Amniotic stem cell (primary cell): Measurements from ENCODE around the gene CARS1.
A peak's percentile ranks its signal among the peaks of the same experiment; 100 is the strongest.
"Not testable (repeated sequence)": the region's sequence is repeated elsewhere in the genome, so short reads cannot be mapped to it uniquely, and the experiment has no call there.

Experiments
- DNase-seq: peaks from one replicate; lab custom pipeline; 2025; lab: John Stamatoyannopoulos, UW

The CARS1 gene

DNA sequence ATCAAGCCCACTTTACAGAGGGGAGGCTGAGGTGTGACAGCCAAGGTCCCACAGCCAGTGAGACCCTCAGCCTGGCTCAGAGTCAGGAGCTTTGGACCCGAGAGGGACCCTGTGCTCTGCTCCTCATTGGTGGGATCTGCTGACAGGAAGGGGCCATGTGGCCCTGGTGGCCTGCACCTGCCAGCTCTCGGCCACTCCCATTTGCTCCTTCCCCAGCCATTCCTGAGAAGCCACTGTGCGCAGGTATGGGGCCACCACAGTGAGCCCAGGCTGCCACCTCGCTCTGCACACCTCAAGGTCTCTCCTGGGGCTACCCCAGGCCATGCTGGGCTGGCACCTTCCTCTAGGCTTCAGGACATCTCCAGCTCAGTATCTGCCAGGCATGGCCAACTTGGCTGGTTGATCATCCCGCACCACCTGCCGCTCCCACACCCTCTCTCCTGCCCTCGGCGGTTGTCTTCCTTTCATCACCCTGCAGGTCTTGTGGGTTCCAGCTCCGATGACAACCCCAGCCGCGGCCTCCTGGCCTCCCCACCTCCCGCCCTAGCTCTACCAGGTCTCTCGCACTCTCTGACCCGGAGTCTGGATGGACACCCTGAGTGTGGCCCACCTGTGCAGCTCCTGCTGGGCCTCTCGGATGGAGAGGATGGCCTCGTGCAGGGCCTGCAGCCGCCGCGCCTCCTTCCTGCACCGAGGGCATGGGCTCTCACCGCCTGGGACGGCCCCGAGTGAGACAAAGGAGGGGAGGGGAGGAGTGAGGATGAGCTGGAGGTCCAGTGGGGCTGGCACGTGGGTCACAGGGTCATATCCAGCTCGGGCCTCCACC is 32.2 kb upstream of the CARS1 start:
- no peak for DNase-seq

DNA sequence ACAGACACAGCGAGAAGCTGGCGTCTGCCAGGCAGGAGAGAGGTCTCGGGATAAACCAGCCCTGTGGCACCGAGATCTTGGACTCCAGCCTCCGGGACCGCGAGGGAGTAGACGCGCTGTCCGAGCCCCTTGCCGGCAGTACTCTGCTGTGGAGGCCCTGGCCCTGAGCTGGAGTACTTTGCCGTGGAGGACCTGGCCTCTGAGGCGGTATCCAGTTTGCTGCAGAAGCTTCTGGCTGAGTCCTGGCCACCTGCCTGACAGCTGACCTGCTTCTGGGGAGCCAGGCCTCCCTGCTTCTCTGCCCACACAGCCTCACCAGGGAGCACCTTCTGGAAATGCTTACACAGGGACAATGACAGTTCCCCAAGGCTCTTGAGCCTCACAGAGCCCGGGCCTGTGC is 31.6 kb upstream of the CARS1 start:
- no peak for DNase-seq

DNA sequence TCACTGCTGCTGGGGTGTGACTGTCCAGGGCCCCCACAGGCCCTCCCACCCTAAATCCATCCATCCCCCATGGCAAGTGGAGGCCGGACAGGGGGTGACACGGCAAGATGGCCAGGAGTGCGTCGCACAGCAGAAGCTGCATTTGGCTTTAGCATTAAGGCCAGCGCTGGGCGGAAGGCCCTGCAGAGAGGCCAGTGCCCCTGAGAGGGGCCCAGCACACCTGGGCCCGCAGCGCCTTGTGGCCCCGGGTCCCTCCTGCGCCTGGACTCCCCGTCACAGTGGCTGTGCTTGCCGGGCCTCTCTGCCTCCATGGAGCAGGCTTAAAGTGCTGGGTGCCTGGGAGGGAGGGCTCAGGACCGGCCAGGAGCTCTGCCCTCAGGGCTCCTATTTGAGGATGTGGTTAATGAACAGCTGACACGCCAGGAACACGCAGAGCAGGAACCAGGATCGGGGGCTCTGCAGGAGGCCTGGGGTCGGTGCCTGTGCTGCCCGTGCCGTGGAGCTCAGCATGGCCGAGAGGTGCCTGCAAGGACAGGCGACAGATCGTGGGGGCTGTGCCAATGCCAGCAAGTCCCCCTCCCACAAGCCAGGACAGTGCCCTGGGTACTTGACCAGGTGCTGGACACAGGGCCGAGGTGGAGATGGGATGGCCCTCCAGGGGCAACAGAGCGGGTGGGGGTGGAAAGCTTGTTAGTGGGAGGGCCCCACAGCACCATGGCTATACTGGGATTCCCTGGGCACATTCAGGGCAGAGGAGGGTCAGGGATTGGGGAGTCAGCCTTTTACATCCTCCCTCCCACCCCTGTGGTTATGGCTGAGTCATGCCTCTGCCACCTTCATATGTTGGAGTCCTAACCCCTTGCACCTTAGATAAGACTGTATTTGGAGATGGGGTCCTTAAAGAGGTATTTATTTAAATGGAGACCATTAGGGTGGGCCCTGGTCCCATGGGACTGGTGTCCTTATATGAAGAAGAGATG is 30.9 kb upstream of the CARS1 start:
- DNase-seq: no peak

DNA sequence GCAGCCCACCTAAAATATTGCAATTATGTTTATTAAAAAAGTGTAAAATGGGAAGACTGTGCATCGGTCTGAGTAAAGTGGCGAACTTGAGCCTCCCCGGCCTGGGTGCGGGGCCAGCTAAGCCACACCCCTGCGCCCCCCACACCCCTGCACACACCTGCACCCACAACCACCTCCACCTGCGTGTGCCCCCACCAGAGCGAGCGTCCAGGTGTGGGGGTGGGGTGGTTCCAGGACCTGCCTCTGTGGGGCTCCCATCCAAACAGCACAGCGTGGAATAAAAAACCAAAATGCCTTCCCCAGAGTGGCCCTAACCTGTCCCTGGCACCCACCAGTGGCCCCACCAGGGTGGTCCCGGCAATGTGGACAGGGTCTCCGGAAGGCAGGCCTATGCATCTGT is 30.1 kb upstream of the CARS1 start:
- no peak for DNase-seq

DNA sequence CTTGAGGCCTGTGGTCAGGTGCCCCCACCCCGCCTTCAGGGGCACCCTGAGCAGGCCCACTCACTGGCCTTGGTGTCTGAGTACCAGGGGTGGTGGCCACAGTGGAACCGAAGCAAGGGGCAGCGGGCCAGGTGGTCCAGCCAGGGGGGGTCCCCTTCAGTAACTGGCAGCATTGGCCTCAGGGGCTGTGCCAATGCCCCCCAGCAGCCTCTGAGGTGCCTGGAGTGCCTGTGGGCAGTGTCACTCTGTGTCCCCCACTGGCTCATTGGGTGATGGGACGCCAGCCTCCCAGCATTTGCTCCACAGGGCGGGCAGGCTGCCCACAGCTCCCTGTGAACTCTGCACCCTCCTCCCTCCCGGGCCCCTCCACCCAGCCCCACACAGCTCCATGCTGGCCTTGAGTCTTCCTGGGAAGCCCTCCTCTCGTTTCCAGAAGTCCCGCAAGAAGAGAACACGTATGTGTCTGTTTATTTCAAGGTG is 29.5 kb upstream of the CARS1 start:
- no peak for DNase-seq

DNA sequence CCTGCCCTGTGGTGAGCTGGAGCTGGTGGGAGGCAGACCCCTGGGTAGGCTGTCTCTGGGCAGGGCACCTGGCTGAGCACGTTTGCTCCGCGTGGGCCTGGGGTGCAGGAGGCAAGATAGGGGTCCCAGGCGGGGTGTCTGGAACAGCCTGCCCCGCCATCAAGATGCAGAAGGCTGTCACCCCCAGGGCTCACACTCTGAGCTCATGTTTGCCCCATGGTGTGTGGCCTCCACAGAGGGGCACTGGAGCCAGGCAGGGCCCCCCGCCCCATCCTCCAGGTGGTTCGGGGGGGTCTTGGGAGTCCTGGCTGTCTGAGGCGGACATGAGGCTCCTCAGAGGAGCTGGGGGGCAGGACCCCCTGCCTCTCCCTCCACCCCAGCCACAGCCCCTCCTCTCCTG is 28.9 kb upstream of the CARS1 start:
- DNase-seq: no peak

DNA sequence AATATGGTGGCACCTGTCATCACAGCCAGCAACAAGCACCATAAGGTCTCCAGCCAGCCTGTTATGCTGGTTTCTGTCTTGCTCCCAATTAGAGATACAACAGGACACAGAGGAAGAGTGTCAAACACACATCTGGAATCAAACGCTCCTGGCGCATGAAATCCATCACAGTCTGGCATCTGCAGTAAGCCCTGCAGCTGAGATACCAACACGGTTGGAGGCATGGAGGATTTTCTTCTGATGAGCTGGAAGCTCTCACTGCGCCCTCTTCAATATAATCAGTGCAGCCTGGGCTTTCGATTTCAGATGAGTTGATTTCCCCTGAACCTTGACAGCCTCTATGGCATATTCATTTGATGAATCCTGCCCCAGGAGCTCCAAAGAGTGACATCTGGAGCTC is 27.8 kb upstream of the CARS1 start:
- DNase-seq: no peak

DNA sequence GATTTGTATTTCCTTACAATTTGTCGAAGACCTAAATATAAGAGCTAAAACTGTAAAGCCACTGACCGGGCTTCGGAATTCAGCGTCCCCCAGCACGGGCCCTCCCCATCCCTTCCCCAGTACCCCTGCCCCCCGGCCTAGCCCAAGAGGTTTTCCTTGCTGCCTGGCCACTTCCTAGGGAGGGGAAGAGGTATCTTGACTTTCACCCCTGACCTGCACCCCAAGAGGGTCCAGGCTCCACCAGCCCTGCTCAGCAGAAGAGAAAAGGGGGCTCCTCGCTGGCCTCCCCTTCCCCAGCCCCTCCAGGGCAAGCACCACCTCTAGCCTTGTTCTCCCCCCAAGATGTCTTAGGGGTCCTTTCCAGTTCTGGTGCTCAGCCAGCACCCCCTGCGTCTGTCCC is 26.1 kb upstream of the CARS1 start:
- DNase-seq: no peak

DNA sequence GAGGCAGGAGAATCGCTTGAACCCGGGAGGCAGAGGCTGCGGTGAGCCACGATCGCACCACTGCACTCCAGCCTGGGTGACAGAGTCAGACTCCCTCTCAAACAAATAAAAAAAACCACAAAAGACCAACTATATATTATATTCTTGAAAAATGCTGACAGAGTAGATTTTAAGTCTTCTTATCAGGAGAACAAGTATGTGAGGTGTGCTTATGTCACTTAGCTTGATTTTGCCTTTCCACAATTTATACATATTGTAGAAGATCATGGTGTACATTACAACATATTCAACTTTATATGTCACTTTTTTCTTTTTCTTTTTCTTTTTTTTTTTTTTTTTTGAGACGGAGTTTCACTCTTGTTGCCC is 24.1 kb upstream of the CARS1 start:
- DNase-seq: no peak

DNA sequence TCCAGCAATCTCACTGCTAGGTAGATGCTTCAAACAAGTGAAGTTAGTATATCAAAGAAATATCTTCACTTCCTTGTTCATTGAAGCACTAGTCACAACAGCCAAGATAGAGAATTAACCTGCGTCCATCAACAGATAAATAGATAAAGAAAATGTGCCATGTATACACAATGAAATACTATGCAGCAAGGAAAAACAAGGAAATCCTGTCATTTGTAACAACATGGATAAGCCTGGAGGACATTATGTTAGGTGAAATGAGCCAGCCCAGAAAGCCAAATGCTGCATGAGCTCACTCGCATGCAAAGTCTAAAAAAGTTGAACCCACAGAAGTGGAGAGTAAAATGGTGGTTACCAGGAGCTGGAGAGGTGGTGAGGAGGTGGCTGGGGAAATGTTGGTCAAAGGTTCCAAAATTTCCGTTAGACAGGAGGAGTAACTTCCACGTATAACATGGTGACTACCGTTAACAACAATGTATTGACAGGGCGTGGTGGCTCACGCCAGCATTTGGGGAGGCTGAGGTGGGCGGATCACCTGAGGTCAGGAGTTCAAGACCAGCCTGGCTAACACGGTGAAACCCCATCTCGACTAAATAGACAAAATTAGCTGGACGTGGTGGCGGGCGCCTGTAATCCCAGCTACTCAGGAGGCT is 23.6 kb upstream of the CARS1 start:
- DNase-seq: no peak

DNA sequence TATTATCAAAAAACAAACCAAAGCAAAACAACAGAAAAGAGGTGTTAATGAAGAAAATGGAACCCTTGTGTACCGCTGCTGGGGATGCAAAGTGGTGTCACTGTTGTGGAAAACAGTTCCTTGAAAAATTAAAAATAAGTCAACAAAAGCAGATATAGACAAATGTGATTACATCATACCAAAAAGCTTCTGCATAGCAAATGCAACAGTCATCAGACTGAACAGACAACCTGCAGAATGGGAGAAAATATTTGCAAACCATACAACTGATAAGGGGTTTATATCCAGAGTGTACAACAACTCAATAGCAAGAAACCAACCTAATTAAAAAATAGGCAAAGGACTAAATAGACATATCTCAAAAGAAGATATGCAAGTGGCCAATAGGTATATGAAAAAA is 22.9 kb upstream of the CARS1 start:
- no peak for DNase-seq

DNA sequence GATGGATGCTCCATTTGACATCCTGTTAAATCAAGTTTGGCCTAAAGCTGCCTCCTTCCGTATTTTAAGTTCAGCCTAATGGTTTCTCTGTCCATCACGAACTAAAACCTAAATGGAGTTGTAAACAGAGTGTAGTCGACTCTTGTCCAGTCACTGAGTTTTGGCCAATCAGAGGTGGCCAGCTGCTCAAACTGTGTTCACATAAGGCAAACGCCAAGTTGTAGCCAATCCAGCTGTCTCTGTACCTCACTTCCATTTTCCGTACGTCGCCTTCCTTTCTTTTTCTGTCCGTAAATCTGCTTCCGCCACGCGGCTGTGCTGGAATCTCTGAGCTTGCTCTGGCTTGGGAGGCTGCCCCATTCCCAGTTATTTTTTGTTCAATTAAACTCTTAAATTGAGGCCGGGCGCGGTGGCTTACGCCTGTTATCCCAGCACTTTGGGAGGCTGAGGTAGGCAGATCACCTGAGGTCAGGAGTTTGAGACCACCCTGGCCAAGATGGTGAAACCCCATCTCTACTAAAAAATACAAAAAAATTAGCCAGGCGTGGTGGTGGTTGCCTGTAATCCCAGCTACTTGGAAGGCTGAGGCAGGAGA is 20.7 kb upstream of the CARS1 start:
- no peak for DNase-seq

DNA sequence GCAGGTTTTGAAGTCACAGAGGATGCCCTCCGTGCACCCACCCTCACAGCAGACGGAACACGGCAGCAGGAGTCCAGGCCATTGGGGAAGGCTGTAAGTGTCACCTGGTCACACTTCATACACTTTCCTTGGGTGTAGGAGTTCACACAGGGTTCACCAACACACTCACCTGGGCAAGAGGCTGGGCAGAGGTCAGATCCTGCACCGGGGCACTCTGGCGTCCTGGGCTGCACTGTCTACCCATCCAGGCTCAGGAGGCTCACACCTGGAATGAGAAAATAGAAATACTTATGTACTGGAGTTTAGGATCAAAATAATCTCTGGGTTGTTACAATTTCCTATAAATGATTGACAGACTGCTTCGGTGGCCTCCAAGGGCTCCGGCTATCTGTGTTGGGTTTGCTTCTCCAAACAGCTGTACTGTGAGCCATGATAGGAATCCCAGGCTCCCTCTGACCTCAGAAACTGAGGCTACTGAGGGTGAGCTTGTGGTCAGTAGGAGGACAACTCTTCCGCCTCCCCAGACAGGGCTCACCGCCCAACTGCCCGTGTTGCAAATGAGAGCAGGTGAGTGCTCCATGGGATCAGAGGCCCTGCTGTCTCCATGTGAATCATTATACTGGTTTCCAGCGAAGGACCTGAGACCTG is 20.1 kb upstream of the CARS1 start:
- DNase-seq: no peak

DNA sequence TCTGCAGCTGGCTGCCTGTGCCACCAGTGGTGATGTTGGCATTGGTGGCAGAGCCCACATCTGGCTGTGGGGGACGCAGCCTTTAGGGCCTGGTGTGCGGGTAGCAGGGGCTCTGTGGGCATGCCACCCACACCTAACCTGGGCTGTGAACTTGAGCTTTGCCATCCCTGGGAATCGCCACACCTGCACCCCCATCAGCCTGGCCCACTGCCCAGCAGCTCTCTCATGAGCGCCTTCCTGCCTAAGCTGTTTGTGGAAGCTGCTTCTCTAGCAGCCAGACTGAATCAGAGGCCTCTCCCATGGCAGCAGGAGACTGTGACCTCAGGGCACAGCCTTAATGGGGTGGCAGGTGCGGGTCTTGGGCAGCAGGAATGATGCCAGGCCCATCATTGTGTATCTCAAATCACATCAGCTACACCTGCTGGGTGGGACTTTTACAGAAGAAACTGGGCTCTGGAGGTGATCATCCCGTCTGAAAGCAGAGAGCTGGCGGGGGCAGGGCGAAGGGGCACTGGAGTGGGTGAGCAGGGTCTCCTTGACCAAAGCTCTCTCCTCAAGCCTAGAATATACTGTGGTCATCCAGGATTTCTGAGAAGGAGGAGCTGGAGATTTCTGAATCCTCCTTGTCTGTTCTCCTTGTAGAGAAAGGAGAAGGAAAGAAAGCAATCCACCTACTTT is 17.8 kb upstream of the CARS1 start:
- no peak for DNase-seq

DNA sequence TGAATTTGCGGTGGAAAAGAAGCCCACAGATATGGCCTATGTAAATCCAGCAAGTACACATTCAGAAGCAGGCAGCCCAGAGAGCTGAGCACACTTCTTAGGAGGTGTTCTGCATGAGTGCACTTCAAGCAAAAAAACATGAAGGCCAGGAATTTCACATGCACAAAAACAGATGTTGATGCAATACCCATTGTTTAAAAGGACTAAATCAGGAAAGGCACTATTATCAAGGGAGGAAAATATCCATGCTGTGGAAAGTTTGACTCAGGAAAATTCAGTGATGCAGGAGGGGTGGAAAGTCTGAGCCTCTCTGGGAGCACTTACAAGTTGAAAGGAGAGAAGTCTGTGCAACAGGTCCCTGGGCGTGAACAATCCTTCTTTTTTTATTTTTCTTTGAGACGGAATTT is 15.8 kb upstream of the CARS1 start:
- peak; percentile 73 for DNase-seq

DNA sequence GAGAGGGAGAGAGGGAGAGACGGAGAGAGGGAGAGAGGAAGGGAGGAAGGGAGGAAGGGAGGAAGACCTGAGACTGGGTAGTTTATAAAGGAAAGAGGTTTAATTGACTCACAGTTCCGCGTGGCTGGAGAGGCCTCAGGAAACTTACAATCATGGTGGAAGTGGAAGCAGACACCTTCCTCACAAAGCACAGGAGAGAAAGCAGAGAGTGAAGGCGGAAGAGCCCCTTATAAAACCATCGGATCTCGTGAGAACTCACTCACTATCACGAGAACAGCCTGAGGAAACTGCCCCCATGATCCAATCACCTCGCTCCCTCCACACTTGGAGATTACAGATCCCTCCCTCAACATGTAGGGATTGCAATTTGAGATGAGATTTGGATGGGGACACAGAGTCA is 12.2 kb upstream of the CARS1 start:
- DNase-seq: no peak

DNA sequence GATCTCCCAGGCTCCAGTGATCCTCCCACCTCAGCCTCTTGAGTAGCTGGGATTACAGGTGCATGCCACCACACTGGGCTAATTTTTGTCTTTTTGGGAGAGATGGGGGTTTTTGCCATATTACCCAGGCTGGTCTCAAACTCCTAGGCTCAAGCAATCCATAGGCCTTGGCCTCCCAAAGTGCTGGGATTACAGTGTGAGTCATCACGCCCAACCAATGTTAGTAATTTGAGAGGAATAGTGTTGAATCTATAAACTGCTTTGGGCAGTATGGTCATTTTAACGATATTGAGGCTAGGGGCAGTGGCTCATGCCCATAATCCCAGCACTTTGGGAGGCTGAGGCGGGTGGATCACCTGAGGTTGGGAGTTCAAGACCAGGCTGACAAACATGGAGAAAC is 9.1 kb upstream of the CARS1 start:
- DNase-seq: not testable (repeated sequence)

DNA sequence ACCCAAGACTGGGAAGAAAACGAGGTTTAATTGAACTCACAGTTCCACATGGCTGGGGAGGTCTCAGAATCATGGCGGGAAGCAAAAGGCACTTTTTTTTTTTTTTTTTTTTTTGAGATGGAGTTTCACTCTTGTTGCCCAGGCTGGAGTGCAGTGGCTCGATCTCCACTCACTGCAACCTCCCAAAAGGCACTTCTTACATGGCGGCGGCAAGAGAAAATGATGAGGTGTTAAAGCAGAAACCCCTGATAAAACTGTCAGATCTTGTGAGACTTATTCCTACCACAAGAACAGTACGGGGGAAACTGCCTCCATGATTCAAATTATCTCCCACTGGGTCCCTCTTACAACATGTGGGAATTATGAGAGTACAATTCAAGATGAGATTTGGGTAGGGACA is 7.5 kb upstream of the CARS1 start:
- DNase-seq: not testable (repeated sequence)

DNA sequence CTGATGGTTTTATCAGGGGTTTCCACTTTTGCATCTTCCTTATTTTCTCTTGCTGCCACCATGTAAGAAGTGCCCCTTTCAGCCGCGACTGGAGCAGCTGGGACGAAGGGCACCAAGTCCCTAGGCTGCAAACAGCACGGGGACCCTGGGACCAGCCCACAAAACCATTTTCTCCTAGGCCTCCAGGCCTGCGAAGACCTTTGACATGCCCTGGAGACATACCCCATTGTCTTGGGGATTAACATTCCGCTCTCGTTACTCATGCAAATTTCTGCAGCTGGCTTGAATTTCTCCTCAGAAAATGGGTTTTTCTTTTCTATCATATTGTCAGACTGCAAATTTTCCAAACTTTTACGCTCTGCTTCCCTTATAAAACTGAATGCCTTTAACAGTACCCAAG is 6.7 kb upstream of the CARS1 start:
- DNase-seq: not testable (repeated sequence)

DNA sequence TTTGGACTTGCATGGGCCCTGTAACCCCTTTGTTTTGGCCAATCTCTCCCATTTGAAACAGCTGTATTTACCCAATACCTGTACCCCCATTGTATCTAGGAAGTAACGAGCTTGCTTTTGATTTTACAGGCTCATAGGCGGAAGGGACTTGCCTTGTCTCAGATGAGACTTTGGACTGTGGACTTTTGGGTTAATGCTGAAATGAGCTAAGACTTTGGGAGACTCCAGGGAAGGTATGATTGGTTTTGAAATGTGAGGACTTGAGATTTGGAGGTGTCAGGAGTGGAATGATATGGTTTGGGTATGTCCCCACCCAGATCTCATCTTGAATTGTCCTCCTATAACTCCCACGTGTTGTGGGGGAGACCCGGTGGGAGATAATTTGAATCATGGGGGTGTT is 6.2 kb upstream of the CARS1 start:
- not testable (repeated sequence) for DNase-seq

DNA sequence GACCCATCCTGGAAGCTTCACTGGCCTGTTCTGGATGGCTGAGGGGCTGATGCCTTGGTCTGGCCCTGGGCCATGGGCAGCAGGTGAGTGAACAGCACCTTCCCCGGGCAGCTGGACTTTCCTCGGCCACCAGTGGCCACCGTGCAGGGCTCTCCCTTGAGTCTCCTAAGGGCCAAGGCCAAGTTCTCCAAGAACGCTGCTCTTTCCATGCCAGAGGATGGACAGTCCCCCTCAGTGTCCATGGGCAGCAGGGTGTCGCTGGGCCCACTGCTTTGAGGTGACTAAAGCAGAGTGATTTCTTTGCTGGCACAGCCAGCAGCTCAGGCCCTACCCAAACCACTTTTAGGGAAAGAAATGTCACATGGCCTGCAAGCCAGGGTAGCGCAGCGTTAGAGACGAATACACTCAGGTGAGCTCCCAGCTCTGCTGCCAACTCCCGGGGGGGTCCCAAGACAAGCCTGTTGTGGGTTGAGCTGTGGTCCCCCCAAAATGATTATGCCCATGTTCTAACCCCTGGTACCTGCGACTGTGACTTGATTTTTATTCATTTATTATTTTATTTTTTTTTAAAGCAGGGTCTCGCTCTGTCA is 3.3 kb upstream of the CARS1 start:
- DNase-seq: no peak
